ELR (cell line): ENCODE data around the gene TMEM108.

ENCODE experiments used
- DNase-seq: peaks from one replicate; pipeline ENCODE4 v3.0.0-alpha.2; 2015; ENCODE audit warnings: low read depth

TMEM108 gene

GRCh38 chr3:133386876-133387275 lies 348.7 kb downstream of the TMEM108 start:
- peak; percentile 11 for DNase-seq

GRCh38 chr3:133387341-133387740 lies 349.1 kb downstream of the TMEM108 start:
- DNase-seq = no peak

GRCh38 chr3:133388696-133389395 lies 350.7 kb downstream of the TMEM108 start:
- DNase-seq = no peak

GRCh38 chr3:133390715-133391114 lies 352.5 kb downstream of the TMEM108 start:
- DNase-seq = no peak

- no peak for DNase-seq
Observed at GRCh38 chr3:133393204-133393603, 355.0 kb downstream of the TMEM108 start.

GRCh38 chr3:133393691-133394474 lies 355.7 kb downstream of the TMEM108 start:
- no peak for DNase-seq

GRCh38 chr3:133394561-133395311 lies 356.5 kb downstream of the TMEM108 start:
- DNase-seq = no peak

- no peak for DNase-seq
Observed at GRCh38 chr3:133396906-133397305, 358.7 kb downstream of the TMEM108 start.

- no peak for DNase-seq
Observed at GRCh38 chr3:133400006-133400515, 361.9 kb downstream of the TMEM108 start, which contains the start of gene BFSP2. Gene BFSP2, plus strand, starts transcription at chr3:133400056. Its CDS starts 28 bp downstream, at chr3:133400084.

- DNase-seq = no peak
Observed at GRCh38 chr3:133401374-133402135, 363.4 kb downstream of the TMEM108 start.

- DNase-seq = no peak
Observed at GRCh38 chr3:133404920-133405319, 366.7 kb downstream of the TMEM108 start.

GRCh38 chr3:133408366-133408765 lies 370.2 kb downstream of the TMEM108 start:
- DNase-seq = no peak

- DNase-seq = peak; percentile 67
Observed at GRCh38 chr3:133408961-133409360, 370.8 kb downstream of the TMEM108 start.

GRCh38 chr3:133410191-133410892 lies 372.2 kb downstream of the TMEM108 start:
- no peak for DNase-seq

GRCh38 chr3:133412183-133413132 lies 374.3 kb downstream of the TMEM108 start:
- peak; percentile 83 for DNase-seq

GRCh38 chr3:133413161-133414020 lies 375.2 kb downstream of the TMEM108 start:
- peak; percentile 63 for DNase-seq

GRCh38 chr3:133414021-133414392 lies 375.8 kb downstream of the TMEM108 start:
- DNase-seq = no peak

GRCh38 chr3:133418361-133418760 lies 380.2 kb downstream of the TMEM108 start:
- no peak for DNase-seq
